WTC11 (cell line): Measurements from ENCODE around the gene CNTNAP2. TPM values are rescaled to one million over a fixed set of nuclear protein-coding genes. Genes with fewer than 3 reads are reported as not detected.

ENCODE experiments used
- ATAC-seq: fragments of 200-7000 bp; cut with Tn5 transposase; 2 replicates; pipeline ENCODE4 v1.10.0; 2021; ENCODE audit warnings: mild to moderate bottlenecking, moderate library complexity
- CTCF ChIA-PET: fragments of 300-600 bp; sonication (Branson Sonifier 250); formaldehyde crosslinking; loops from one replicate; lab custom pipeline; 2021; ENCODE audit warnings: antibody characterized with exemption; lab: Charles Lee
- POLR2A ChIA-PET: fragments of 350-600 bp; sonication (Branson Sonifier 250); formaldehyde crosslinking; loops from one replicate; lab custom pipeline; 2021; ENCODE audit warnings: antibody characterized with exemption; lab: Charles Lee
- DNase-seq: peaks from one replicate; pipeline ENCODE4 v3.0.0; 2021; ENCODE audit warnings: low spot score
- H3K27ac Mint-ChIP-seq: 2 replicates; pipeline ENCODE4 v1.8.0; 2021; ENCODE audit warnings: mixed read lengths
- H3K27me3 Mint-ChIP-seq: 2 replicates; pipeline ENCODE4 v1.8.0; 2021; ENCODE audit warnings: low read depth, mild to moderate bottlenecking, moderate library complexity, mixed read lengths
- H3K36me3 Mint-ChIP-seq: 2 replicates; pipeline ENCODE4 v1.8.0; 2021; ENCODE audit warnings: mixed read lengths
- H3K4me1 Mint-ChIP-seq: 2 replicates; pipeline ENCODE4 v1.8.0; 2022; ENCODE audit warnings: mixed read lengths
- H3K4me3 Mint-ChIP-seq: 2 replicates; pipeline ENCODE4 v1.8.0; 2021; ENCODE audit warnings: mild to moderate bottlenecking, moderate library complexity, mixed read lengths
- H3K9me3 Mint-ChIP-seq: 2 replicates; pipeline ENCODE4 v1.8.0; 2021; ENCODE audit warnings: mixed read lengths
- GRHL2 ChIP-seq: fragments of 250-450 bp; sonication (Bioruptor Pico); IDR thresholded peaks from 2 replicates; pipeline ENCODE4 v1.8.0; 2022; ENCODE audit warnings: mild to moderate bottlenecking, moderate library complexity; ENCODE audit not compliant: insufficient replicate concordance, severe bottlenecking
- GTF2I ChIP-seq: fragments of 250-450 bp; sonication (Bioruptor Pico); conservative IDR thresholded peaks from 2 replicates; pipeline ENCODE4 v1.4.0; 2021; ENCODE audit warnings: mild to moderate bottlenecking
- KAT7 ChIP-seq: sonication (generic); formaldehyde crosslinking; IDR thresholded peaks from 2 replicates; pipeline ENCODE4 v1.8.1; 2023; ENCODE audit warnings: missing genetic modification reagents, mild to moderate bottlenecking, borderline replicate concordance
- MXD4 ChIP-seq: fragments of 250-450 bp; sonication (Bioruptor Pico); IDR thresholded peaks from 2 replicates; pipeline ENCODE4 v1.8.0; 2021; ENCODE audit warnings: mild to moderate bottlenecking, moderate library complexity, borderline replicate concordance
- NFE2L1 ChIP-seq: sonication (generic); formaldehyde crosslinking; IDR thresholded peaks from 2 replicates; pipeline ENCODE4 v1.8.1; 2023; ENCODE audit warnings: missing genetic modification reagents
- NR3C1 ChIP-seq: sonication (generic); formaldehyde crosslinking; conservative IDR thresholded peaks from 2 replicates; pipeline ENCODE4 v1.8.1; 2023; ENCODE audit warnings: low read depth, mild to moderate bottlenecking, missing genetic modification reagents
- RORB ChIP-seq: fragments of 250-450 bp; sonication (Bioruptor Pico); IDR thresholded peaks from 2 replicates; pipeline ENCODE4 v1.9.0; 2021; ENCODE audit warnings: mild to moderate bottlenecking
- SP1 ChIP-seq: sonication (generic); formaldehyde crosslinking; conservative IDR thresholded peaks from 2 replicates; pipeline ENCODE4 v1.8.1; 2022; ENCODE audit warnings: missing genetic modification reagents
- TCF7 ChIP-seq: sonication (generic); formaldehyde crosslinking; IDR thresholded peaks from 2 replicates; pipeline ENCODE4 v1.8.0; 2022; ENCODE audit warnings: mild to moderate bottlenecking, low read depth, missing genetic modification reagents, moderate library complexity
- TP53 ChIP-seq: sonication (generic); formaldehyde crosslinking; IDR thresholded peaks from 2 replicates; pipeline ENCODE4 v1.8.1; 2023; ENCODE audit warnings: mild to moderate bottlenecking, missing genetic modification reagents
- ZNF121 ChIP-seq: sonication (generic); formaldehyde crosslinking; IDR thresholded peaks from 2 replicates; pipeline ENCODE4 v1.8.0; 2023; ENCODE audit warnings: missing genetic modification reagents
- ZNF219 ChIP-seq: sonication (generic); formaldehyde crosslinking; IDR thresholded peaks from 2 replicates; pipeline ENCODE4 v1.8.0; 2023; ENCODE audit warnings: missing genetic modification reagents, mild to moderate bottlenecking, borderline replicate concordance
- ZNF232 ChIP-seq: sonication (generic); formaldehyde crosslinking; IDR thresholded peaks from 2 replicates; pipeline ENCODE4 v1.8.0; 2022; ENCODE audit warnings: mild to moderate bottlenecking, missing genetic modification reagents
- total RNA-seq: library from RNA; stranded (reverse); gene quantifications from 3 replicates; pipeline ENCODE4 v1.2.3, GENCODE V29; 2021
- TF ChIP-seq, protein P1 (sequence below): sonication (generic); formaldehyde crosslinking; IDR thresholded peaks from 2 replicates; pipeline ENCODE4 v1.8.0; 2022; ENCODE audit warnings: mild to moderate bottlenecking, missing genetic modification reagents
- TF ChIP-seq, protein P2 (sequence below): sonication (generic); formaldehyde crosslinking; IDR thresholded peaks from 2 replicates; pipeline ENCODE4 v1.8.0; 2022; ENCODE audit warnings: mild to moderate bottlenecking, missing genetic modification reagents
- TF ChIP-seq, protein P3 (sequence below): sonication (generic); formaldehyde crosslinking; IDR thresholded peaks from 2 replicates; pipeline ENCODE4 v1.8.0; 2022; ENCODE audit warnings: mild to moderate bottlenecking, missing genetic modification reagents
- TF ChIP-seq, protein P4 (sequence below): fragments of 250-450 bp; sonication (Bioruptor Pico); conservative IDR thresholded peaks from 2 replicates; pipeline ENCODE4 v1.9.0; 2021; ENCODE audit warnings: mild to moderate bottlenecking
- TF ChIP-seq, protein P5 (sequence below): sonication (generic); formaldehyde crosslinking; IDR thresholded peaks from 2 replicates; pipeline ENCODE4 v1.8.1; 2022; ENCODE audit warnings: mild to moderate bottlenecking, moderate library complexity, missing genetic modification reagents
- TF ChIP-seq, protein P6 (sequence below): sonication (generic); formaldehyde crosslinking; IDR thresholded peaks from 2 replicates; pipeline ENCODE4 v1.8.1; 2023; ENCODE audit warnings: mild to moderate bottlenecking, moderate library complexity, missing genetic modification reagents
- TF ChIP-seq, protein P7 (sequence below): sonication (generic); formaldehyde crosslinking; IDR thresholded peaks from 2 replicates; pipeline ENCODE4 v1.8.1; 2022; ENCODE audit warnings: mild to moderate bottlenecking, missing genetic modification reagents, moderate library complexity, borderline replicate concordance
- TF ChIP-seq, protein P8 (sequence below): sonication (generic); formaldehyde crosslinking; IDR thresholded peaks from 2 replicates; pipeline ENCODE4 v1.8.1; 2022; ENCODE audit warnings: missing genetic modification reagents, borderline replicate concordance

Gene CNTNAP2
- total RNA-seq, 1 experiment from 2014 or later = 63.8 TPM

DNA sequence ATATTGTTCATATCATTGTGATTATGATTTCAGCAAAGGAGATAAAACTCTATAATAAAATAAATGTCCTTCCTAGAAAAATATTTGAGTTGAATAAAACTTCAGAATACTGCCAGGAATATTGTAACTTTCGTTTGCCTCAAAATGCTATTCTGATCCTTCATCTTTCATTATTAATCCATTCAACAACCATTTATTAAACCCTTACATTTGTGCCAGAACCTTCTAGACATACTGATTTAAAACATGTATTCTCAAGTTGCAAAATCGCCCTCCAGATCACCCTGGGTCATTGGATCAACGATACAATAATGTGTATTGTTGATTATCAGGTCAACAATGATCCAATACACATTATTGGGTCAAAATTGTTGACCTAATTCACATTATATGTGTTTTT is 759.8 kb downstream of the CNTNAP2 start (continued):
- TF ChIP-seq NR3C1 = no peak

DNA sequence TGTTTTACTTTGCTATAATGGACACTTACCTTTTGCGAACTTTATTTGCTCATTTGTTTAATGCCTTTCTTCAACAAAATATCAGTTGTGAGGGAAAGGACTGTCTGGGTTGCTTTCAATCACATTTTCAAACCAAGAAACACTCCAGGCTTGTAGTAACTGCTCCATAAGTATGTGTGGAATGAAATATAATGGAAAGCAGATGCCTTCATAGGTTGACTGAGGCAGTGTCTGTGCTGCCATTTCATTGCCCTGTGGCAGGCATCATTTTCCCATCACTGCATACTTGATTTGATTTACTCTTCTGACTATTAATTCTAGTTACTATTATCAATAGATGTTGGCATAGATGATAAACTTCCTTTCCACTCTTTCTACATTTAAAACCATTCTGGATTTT is 762.3 kb downstream of the CNTNAP2 start:
- Mint-ChIP-seq H3K27ac (no peak overlapping the region), H3K36me3 (no peaks in the 10 kb centered on the region), H3K27me3 (no peaks in the 10 kb centered on the region), H3K4me1 (peaks cover 22% of the 10 kb centered on the region), H3K9me3 (peaks cover 3% of the 10 kb centered on the region; the same call in 1 of the 2 replicates), H3K4me3 (no peak overlapping the region)
- ATAC-seq (no peak), DNase-seq (no peak)
- CTCF ChIA-PET = no interaction called here
- TF ChIP-seq, protein P1, sequence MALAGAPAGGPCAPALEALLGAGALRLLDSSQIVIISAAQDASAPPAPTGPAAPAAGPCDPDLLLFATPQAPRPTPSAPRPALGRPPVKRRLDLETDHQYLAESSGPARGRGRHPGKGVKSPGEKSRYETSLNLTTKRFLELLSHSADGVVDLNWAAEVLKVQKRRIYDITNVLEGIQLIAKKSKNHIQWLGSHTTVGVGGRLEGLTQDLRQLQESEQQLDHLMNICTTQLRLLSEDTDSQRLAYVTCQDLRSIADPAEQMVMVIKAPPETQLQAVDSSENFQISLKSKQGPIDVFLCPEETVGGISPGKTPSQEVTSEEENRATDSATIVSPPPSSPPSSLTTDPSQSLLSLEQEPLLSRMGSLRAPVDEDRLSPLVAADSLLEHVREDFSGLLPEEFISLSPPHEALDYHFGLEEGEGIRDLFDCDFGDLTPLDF (CRISPR knock-in tag) = no peak
- no peak for TF ChIP-seq NFE2L1
- TF ChIP-seq, protein P2, sequence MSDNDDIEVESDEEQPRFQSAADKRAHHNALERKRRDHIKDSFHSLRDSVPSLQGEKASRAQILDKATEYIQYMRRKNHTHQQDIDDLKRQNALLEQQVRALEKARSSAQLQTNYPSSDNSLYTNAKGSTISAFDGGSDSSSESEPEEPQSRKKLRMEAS (CRISPR knock-in tag) = no peak
- no peak for TF ChIP-seq TP53 (CRISPR knock-in tag)
- TF ChIP-seq, protein P3, sequence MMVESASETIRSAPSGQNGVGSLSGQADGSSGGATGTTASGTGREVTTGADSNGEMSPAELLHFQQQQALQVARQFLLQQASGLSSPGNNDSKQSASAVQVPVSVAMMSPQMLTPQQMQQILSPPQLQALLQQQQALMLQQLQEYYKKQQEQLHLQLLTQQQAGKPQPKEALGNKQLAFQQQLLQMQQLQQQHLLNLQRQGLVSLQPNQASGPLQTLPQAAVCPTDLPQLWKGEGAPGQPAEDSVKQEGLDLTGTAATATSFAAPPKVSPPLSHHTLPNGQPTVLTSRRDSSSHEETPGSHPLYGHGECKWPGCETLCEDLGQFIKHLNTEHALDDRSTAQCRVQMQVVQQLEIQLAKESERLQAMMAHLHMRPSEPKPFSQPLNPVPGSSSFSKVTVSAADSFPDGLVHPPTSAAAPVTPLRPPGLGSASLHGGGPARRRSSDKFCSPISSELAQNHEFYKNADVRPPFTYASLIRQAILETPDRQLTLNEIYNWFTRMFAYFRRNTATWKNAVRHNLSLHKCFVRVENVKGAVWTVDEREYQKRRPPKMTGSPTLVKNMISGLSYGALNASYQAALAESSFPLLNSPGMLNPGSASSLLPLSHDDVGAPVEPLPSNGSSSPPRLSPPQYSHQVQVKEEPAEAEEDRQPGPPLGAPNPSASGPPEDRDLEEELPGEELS = no peak
- TF ChIP-seq ZNF219 (CRISPR knock-in tag) = no peak
- no peak for TF ChIP-seq TCF7
- TF ChIP-seq, protein P4, sequence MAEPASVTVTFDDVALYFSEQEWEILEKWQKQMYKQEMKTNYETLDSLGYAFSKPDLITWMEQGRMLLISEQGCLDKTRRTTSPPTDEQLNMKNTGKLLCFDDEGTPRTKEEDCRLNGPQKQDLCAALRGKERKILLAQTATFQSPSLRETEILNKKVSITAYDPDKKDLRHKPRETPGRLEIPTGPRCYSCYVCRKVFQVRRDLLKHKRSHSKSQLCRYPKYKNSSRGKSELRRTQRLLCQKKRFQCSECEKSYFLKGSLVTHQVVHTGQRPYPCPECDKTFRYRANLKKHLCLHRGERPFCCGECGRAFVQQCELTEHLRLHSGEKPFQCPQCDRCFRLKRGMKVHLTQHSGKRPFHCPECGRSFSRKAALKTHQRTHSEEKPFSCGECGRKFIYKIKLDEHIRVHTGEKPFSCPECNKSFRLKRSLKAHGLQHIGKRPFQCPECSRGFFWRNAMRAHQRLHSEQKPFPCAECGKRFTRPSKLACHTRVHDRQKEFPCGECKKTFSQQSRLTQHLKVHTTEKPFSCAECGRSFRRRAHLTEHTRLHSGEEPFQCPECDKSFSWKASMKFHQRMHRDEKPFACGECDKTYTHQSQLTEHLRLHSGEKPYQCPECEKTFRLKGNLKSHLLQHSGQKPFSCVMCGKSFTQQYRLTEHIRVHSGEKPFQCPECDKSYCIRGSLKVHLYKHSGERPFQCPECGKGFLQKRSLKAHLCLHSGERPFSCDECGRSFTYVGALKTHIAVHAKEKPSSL = no peak
- TF ChIP-seq, protein P5, sequence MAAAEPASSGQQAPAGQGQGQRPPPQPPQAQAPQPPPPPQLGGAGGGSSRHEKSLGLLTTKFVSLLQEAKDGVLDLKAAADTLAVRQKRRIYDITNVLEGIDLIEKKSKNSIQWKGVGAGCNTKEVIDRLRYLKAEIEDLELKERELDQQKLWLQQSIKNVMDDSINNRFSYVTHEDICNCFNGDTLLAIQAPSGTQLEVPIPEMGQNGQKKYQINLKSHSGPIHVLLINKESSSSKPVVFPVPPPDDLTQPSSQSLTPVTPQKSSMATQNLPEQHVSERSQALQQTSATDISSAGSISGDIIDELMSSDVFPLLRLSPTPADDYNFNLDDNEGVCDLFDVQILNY = no peak
- TF ChIP-seq SP1 (CRISPR knock-in tag) = no peak
- TF ChIP-seq, protein P6, sequence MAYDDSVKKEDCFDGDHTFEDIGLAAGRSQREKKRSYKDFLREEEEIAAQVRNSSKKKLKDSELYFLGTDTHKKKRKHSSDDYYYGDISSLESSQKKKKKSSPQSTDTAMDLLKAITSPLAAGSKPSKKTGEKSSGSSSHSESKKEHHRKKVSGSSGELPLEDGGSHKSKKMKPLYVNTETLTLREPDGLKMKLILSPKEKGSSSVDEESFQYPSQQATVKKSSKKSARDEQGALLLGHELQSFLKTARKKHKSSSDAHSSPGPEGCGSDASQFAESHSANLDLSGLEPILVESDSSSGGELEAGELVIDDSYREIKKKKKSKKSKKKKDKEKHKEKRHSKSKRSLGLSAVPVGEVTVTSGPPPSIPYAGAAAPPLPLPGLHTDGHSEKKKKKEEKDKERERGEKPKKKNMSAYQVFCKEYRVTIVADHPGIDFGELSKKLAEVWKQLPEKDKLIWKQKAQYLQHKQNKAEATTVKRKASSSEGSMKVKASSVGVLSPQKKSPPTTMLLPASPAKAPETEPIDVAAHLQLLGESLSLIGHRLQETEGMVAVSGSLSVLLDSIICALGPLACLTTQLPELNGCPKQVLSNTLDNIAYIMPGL (CRISPR knock-in tag) = no peak
- TF ChIP-seq, protein P7, sequence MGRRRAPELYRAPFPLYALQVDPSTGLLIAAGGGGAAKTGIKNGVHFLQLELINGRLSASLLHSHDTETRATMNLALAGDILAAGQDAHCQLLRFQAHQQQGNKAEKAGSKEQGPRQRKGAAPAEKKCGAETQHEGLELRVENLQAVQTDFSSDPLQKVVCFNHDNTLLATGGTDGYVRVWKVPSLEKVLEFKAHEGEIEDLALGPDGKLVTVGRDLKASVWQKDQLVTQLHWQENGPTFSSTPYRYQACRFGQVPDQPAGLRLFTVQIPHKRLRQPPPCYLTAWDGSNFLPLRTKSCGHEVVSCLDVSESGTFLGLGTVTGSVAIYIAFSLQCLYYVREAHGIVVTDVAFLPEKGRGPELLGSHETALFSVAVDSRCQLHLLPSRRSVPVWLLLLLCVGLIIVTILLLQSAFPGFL (CRISPR knock-in tag) = no peak
- POLR2A ChIA-PET = no interaction called here

DNA sequence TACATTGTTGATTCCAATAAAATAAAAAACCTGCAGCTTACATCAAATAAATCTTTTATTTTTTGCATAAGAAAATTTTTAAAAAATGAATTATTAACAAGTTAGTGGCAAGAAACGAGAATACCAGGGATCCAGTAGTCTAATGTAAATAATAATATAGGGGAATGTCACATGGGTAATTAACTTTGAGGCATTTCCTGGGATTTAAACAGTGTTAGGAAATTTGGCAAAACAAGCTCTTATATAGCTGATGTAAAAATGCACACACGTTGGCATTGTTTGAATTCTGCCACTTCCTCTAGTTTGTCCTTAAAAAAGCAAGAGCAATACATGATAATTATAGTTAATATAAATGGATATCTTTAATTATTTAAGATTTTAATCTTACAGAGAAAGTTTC is 768.6 kb downstream of the CNTNAP2 start:
- H3K27me3 Mint-ChIP-seq = no peaks in the 10 kb centered on the region; the same call in 1 of the 2 replicates
- no peak overlapping the region for H3K27ac Mint-ChIP-seq
- peaks cover 3% of the 10 kb centered on the region; the same call in 1 of the 2 replicates for H3K9me3 Mint-ChIP-seq
- ChIA-PET POLR2A (no interaction called here), CTCF (no interaction called here)
- H3K36me3 Mint-ChIP-seq = no peaks in the 10 kb centered on the region
- no peaks in the 10 kb centered on the region for H3K4me1 Mint-ChIP-seq
- DNase-seq = no peak
- no peak for ATAC-seq
- no peak overlapping the region for H3K4me3 Mint-ChIP-seq
- TF ChIP-seq GTF2I (CRISPR knock-in tag) (no peak), ZNF232 (no peak), KAT7 (no peak), MXD4 (CRISPR knock-in tag) (no peak), TP53 (CRISPR knock-in tag) (no peak), RORB (CRISPR knock-in tag) (no peak), ZNF121 (CRISPR knock-in tag) (no peak), GRHL2 (CRISPR knock-in tag) (no peak)
- TF ChIP-seq, protein P8, sequence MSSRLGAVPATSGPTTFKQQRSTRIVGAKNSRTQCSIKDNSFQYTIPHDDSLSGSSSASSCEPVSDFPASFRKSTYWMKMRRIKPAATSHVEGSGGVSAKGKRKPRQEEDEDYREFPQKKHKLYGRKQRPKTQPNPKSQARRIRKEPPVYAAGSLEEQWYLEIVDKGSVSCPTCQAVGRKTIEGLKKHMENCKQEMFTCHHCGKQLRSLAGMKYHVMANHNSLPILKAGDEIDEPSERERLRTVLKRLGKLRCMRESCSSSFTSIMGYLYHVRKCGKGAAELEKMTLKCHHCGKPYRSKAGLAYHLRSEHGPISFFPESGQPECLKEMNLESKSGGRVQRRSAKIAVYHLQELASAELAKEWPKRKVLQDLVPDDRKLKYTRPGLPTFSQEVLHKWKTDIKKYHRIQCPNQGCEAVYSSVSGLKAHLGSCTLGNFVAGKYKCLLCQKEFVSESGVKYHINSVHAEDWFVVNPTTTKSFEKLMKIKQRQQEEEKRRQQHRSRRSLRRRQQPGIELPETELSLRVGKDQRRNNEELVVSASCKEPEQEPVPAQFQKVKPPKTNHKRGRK (CRISPR knock-in tag) = no peak
- TF ChIP-seq, protein P3 = no peak
